H9 (cell line): ENCODE results near the gene IGSF11. TPM values are rescaled to one million over a fixed set of nuclear protein-coding genes. Genes with fewer than 3 reads are reported as not detected.

Experiments used
- DNase-seq: peaks from one replicate; pipeline ENCODE4 v3.0.0-alpha.2; 2017
- H2AFZ ChIP-seq: one replicate; pipeline ENCODE4 v1.6.1; 2013; ENCODE audit warnings: mild to moderate bottlenecking, low read length, control low read depth, moderate library complexity
- H2AK5ac ChIP-seq: 2 replicates; pipeline ENCODE4 v1.6.1; 2013; ENCODE audit warnings: low read length, control low read depth, mixed read lengths; ENCODE audit not compliant: insufficient read length
- H2BK120ac ChIP-seq: one replicate; pipeline ENCODE4 v1.6.1; 2013; ENCODE audit warnings: low read depth, mild to moderate bottlenecking, low read length, control low read depth, inconsistent platforms; ENCODE audit not compliant: poor library complexity, severe bottlenecking
- H2BK12ac ChIP-seq: 2 replicates; pipeline ENCODE4 v1.6.1; 2013; ENCODE audit warnings: low read length, control low read depth, mixed read lengths, low read depth; ENCODE audit not compliant: insufficient read length
- H2BK15ac ChIP-seq: 2 replicates; pipeline ENCODE4 v1.6.1; 2013; ENCODE audit warnings: low read depth, low read length, control low read depth
- H2BK20ac ChIP-seq: one replicate; pipeline ENCODE4 v1.6.1; 2013; ENCODE audit warnings: low read depth, mild to moderate bottlenecking, low read length, control low read depth, inconsistent platforms; ENCODE audit not compliant: poor library complexity, severe bottlenecking
- H2BK5ac ChIP-seq: 2 replicates; pipeline ENCODE4 v1.6.1; 2013; ENCODE audit warnings: low read length, control low read depth, mixed read lengths; ENCODE audit not compliant: insufficient read length
- H3K14ac ChIP-seq: 2 replicates; pipeline ENCODE4 v1.6.1; 2013; ENCODE audit warnings: low read length, control low read depth; ENCODE audit not compliant: insufficient read depth
- H3K18ac ChIP-seq: 2 replicates; pipeline ENCODE4 v1.6.1; 2013; ENCODE audit warnings: low read depth, mild to moderate bottlenecking, mixed read lengths, low read length, control low read depth; ENCODE audit not compliant: insufficient read length
- H3K23ac ChIP-seq: 2 replicates; pipeline ENCODE4 v1.6.1; 2013; ENCODE audit warnings: low read length, control low read depth, mixed read lengths, low read depth; ENCODE audit not compliant: insufficient read length
- H3K23me2 ChIP-seq: 2 replicates; pipeline ENCODE4 v1.6.1; 2013; ENCODE audit warnings: low read depth, mild to moderate bottlenecking, mixed read lengths, low read length, control low read depth; ENCODE audit not compliant: insufficient read length, poor library complexity, severe bottlenecking
- H3K27ac ChIP-seq: 2 replicates; pipeline ENCODE4 v1.5.1; 2013; ENCODE audit warnings: low read length, control low read depth, mixed read lengths, low read depth; ENCODE audit not compliant: insufficient read length
- H3K27me3 ChIP-seq: 2 replicates; pipeline ENCODE4 v1.6.1; 2013; ENCODE audit warnings: low read length, control low read depth, inconsistent platforms; ENCODE audit not compliant: insufficient read depth
- H3K4ac ChIP-seq: 2 replicates; pipeline ENCODE4 v1.6.1; 2013; ENCODE audit warnings: low read depth, mild to moderate bottlenecking, control low read depth, inconsistent platforms, low read length, moderate library complexity
- H3K4me1 ChIP-seq: 2 replicates; pipeline ENCODE4 v1.6.1; 2013; ENCODE audit warnings: low read length, control low read depth, inconsistent platforms; ENCODE audit not compliant: insufficient read depth
- H3K4me2 ChIP-seq: 2 replicates; pipeline ENCODE4 v1.6.1; 2013; ENCODE audit warnings: low read length, control low read depth, mixed read lengths; ENCODE audit not compliant: insufficient read length, insufficient read depth
- H3K56ac ChIP-seq: 2 replicates; pipeline ENCODE4 v1.6.1; 2013; ENCODE audit warnings: low read depth, mild to moderate bottlenecking, mixed read lengths, low read length, control low read depth; ENCODE audit not compliant: insufficient read length
- H3K79me1 ChIP-seq: 2 replicates; pipeline ENCODE4 v1.6.1; 2013; ENCODE audit warnings: low read depth, mild to moderate bottlenecking, moderate library complexity, low read length, control low read depth, inconsistent platforms; ENCODE audit not compliant: insufficient read depth, poor library complexity, severe bottlenecking
- H3K79me2 ChIP-seq: 2 replicates; pipeline ENCODE4 v1.6.1; 2013; ENCODE audit warnings: low read length, control low read depth, inconsistent platforms; ENCODE audit not compliant: insufficient read depth
- H3K9ac ChIP-seq: 2 replicates; pipeline ENCODE4 v1.6.1; 2013; ENCODE audit warnings: low read length, control low read depth, mixed read lengths; ENCODE audit not compliant: insufficient read length; ENCODE audit errors: extremely low read depth
- H3K9me3 ChIP-seq: one replicate; pipeline ENCODE4 v1.6.1; 2013; ENCODE audit warnings: low read depth, low read length, inconsistent platforms; ENCODE audit not compliant: control insufficient read depth
- H3T11ph ChIP-seq: one replicate; pipeline ENCODE4 v1.6.1; 2013; ENCODE audit warnings: mild to moderate bottlenecking, low read length, control low read depth, inconsistent platforms
- H4K20me1 ChIP-seq: one replicate; pipeline ENCODE4 v1.6.1; 2013; ENCODE audit not compliant: control insufficient read depth, insufficient read length, insufficient read depth
- H4K5ac ChIP-seq: 2 replicates; pipeline ENCODE4 v1.6.1; 2013; ENCODE audit warnings: low read depth, mild to moderate bottlenecking, mixed read lengths, low read length, control low read depth; ENCODE audit not compliant: insufficient read length
- H4K8ac ChIP-seq: replicated peaks from 2 replicates; pipeline ENCODE4 v1.6.1; 2013; ENCODE audit warnings: low read length, control low read depth, mixed read lengths, low read depth; ENCODE audit not compliant: insufficient read length
- H4K91ac ChIP-seq: 2 replicates; pipeline ENCODE4 v1.6.1; 2013; ENCODE audit warnings: low read depth, mild to moderate bottlenecking, moderate library complexity, mixed read lengths, low read length, control low read depth; ENCODE audit not compliant: insufficient read length
- H3K27ac Mint-ChIP-seq, 3 experiments: 2 replicates in 2 of 3; 3 replicates in 1 of 3; pipeline ENCODE4 v1.8.0; 2020 to 2021; ENCODE audit warnings: mixed read lengths in 3 of 3, mild to moderate bottlenecking in 1 of 3, moderate library complexity in 1 of 3
- H3K27me3 Mint-ChIP-seq: 2 replicates; pipeline ENCODE4 v1.8.0; 2021; ENCODE audit warnings: low read depth, mild to moderate bottlenecking, moderate library complexity, mixed read lengths
- H3K36me3 Mint-ChIP-seq, 3 experiments: 2 replicates in 2 of 3; 3 replicates in 1 of 3; pipeline ENCODE4 v1.8.0; 2020 to 2021; ENCODE audit warnings: low read depth in 3 of 3, mixed read lengths in 3 of 3; ENCODE audit not compliant: insufficient read depth in 1 of 3
- H3K4me1 Mint-ChIP-seq, 2 experiments: 2 replicates each; pipeline ENCODE4 v1.8.0; 2020; ENCODE audit warnings: mixed read lengths in 2 of 2
- H3K4me3 Mint-ChIP-seq, 2 experiments: 2 replicates in 1 of 2; 3 replicates in 1 of 2; pipeline ENCODE4 v1.8.0; 2020 to 2021; ENCODE audit warnings: mild to moderate bottlenecking in 2 of 2, mixed read lengths in 2 of 2, moderate library complexity in 1 of 2
- H3K9me3 Mint-ChIP-seq, 2 experiments: 2 replicates in 1 of 2; 3 replicates in 1 of 2; pipeline ENCODE4 v1.8.0; 2020; ENCODE audit warnings: mild to moderate bottlenecking in 2 of 2, mixed read lengths in 2 of 2, moderate library complexity in 1 of 2
- WGBS: extraction: QIAGEN DNeasy Blood & Tissue Kit; methylation state at CpG from one replicate; pipeline ENCODE4 v1.1.7; 2013; ENCODE audit warnings: missing lambda C conversion rate, low lambda C conversion rate, mixed read lengths; ENCODE audit not compliant: insufficient read length; ENCODE audit errors: extremely low coverage; 5-methylcytosine and 5-hydroxymethylcytosine counted together
- total RNA-seq: library from RNA; stranded (reverse); gene quantifications from 2 replicates; pipeline ENCODE4 v1.2.1, GENCODE V29; 2021
- TF ChIP-seq, protein P1 (sequence below): fragments of 200-600 bp; sonication (generic); conservative IDR thresholded peaks from 3 replicates; pipeline ENCODE4 v1.8.0; 2021; ENCODE audit warnings: antibody characterized with exemption, mild to moderate bottlenecking

Gene IGSF11
- total RNA-seq, 1 experiment from 2014 or later = 1.6 TPM

DNA sequence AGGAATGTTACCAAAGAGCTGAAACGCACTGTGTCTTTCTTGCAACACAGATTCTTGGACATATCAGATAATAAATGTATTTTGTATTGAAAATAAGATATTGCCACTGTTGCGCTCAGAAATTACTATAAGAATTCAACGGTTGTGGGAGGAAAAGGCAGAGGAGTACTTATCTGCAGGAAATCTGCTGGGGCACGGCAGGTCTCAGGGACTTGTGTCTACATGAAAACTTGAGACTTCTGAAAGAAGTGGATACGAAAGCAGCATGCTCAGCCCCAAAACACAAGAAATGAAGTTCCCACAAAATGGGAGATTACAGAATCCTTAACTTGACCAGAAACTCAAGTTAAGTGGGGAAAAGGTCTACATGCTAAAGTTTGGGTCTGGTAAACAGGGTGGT is 86.5 kb downstream of the IGSF11 start:
- H3K4me1 ChIP-seq = no peaks in the 10 kb centered on the region
- no peak overlapping the region for H2BK5ac ChIP-seq
- Mint-ChIP-seq H3K27ac (no peak overlapping the region), H3K4me1 (peaks cover 5 to 7% of the 10 kb centered on the region in 2 experiments; a peak in 3 of 4 replicates), H3K9me3 (no peaks in the 10 kb centered on the region), H3K27me3 (no peaks in the 10 kb centered on the region), H3K4me3 (no peak overlapping the region), H3K36me3 (no peaks in the 10 kb centered on the region)
- no peaks in the 10 kb centered on the region for H3K23me2 ChIP-seq
- H3T11ph ChIP-seq = no peak overlapping the region
- no peak overlapping the region for H3K56ac ChIP-seq
- no peak overlapping the region for H2AK5ac ChIP-seq
- H4K20me1 ChIP-seq = no peaks in the 10 kb centered on the region
- no peak overlapping the region for H2BK120ac ChIP-seq
- TF ChIP-seq, protein P1, sequence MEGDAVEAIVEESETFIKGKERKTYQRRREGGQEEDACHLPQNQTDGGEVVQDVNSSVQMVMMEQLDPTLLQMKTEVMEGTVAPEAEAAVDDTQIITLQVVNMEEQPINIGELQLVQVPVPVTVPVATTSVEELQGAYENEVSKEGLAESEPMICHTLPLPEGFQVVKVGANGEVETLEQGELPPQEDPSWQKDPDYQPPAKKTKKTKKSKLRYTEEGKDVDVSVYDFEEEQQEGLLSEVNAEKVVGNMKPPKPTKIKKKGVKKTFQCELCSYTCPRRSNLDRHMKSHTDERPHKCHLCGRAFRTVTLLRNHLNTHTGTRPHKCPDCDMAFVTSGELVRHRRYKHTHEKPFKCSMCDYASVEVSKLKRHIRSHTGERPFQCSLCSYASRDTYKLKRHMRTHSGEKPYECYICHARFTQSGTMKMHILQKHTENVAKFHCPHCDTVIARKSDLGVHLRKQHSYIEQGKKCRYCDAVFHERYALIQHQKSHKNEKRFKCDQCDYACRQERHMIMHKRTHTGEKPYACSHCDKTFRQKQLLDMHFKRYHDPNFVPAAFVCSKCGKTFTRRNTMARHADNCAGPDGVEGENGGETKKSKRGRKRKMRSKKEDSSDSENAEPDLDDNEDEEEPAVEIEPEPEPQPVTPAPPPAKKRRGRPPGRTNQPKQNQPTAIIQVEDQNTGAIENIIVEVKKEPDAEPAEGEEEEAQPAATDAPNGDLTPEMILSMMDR = no peak
- H3K9ac ChIP-seq = no peak overlapping the region
- H4K91ac ChIP-seq = no peak overlapping the region
- H4K8ac ChIP-seq = no peak overlapping the region
- no peak overlapping the region for H2AFZ ChIP-seq
- no peak overlapping the region for H3K23ac ChIP-seq
- no peak for DNase-seq
- H3K4ac ChIP-seq = no peak overlapping the region
- no peaks in the 10 kb centered on the region for H3K79me1 ChIP-seq
- H3K9me3 ChIP-seq = no peaks in the 10 kb centered on the region
- H3K14ac ChIP-seq = no peak overlapping the region
- no peaks in the 10 kb centered on the region for H3K27me3 ChIP-seq
- H3K79me2 ChIP-seq = no peaks in the 10 kb centered on the region
- H3K27ac ChIP-seq = no peak overlapping the region
- H4K5ac ChIP-seq = no peak overlapping the region
- H2BK12ac ChIP-seq = no peak overlapping the region
- WGBS = no CpG with 5 or more reads among the region's 5 CpGs
- no peak overlapping the region for H3K4me2 ChIP-seq
- no peak overlapping the region for H3K18ac ChIP-seq
- H2BK20ac ChIP-seq = no peak overlapping the region
- H2BK15ac ChIP-seq = no peak overlapping the region
